ENCODE measurements around the gene HDAC4. TPM values are rescaled to one million over a fixed set of nuclear protein-coding genes. Genes with fewer than 3 reads are reported as not detected.

The HDAC4 gene
- total and polyA plus RNA-seq, 2 of the 8 experiments (the other 6 are each of a cell fraction or from before 2014, with no cell fraction given), result 15.4 to 31.5 TPM

- Histone ChIP-seq H3K9ac (replicated peaks in 1 of 4; ENCODE audit: extremely low read depth in 1 of 4, low read depth in 3 of 4, low read length in 3 of 4) (no peak overlapping the region), H3K18ac (ENCODE audit: extremely low read depth, low read length) (no peak overlapping the region), H3K56ac (replicated peaks; ENCODE audit: insufficient read length, low read depth, low read length) (no peak overlapping the region), H3K4me2 (ENCODE audit: insufficient read depth in 1 of 2, low read depth in 2 of 2, low read length in 2 of 2) (no peak overlapping the region), H3K27me3 (replicated peaks in 1 of 4; ENCODE audit: control insufficient read depth in 3 of 4, extremely low read depth in 1 of 4, insufficient read depth in 3 of 4, low read length in 3 of 4) (no peaks in the 10 kb centered on the region), H3K14ac (ENCODE audit: insufficient read length) (no peak overlapping the region), H2AFZ (ENCODE audit: low read length) (no peak overlapping the region), H3K23ac (ENCODE audit: insufficient read length) (no peak overlapping the region), H4K5ac (ENCODE audit: insufficient read length, low read depth, low read length) (no peak overlapping the region), H3K79me2 (ENCODE audit: control insufficient read depth in 1 of 2, insufficient read depth in 2 of 2, low read length in 2 of 2) (no peaks in the 10 kb centered on the region), H2AK5ac (ENCODE audit: low read depth, low read length) (no peak overlapping the region), H3K9me3 (ENCODE audit: insufficient read depth in 2 of 2, low read depth in 1 of 2, low read length in 1 of 2) (no peaks in the 10 kb centered on the region), H4K20me1 (replicated peaks in 1 of 2; ENCODE audit: control insufficient read depth in 1 of 2, insufficient read depth in 2 of 2, low read length in 2 of 2) (peaks cover 0 to 3% of the 10 kb centered on the region in 2 experiments), H3K4me1 (replicated peaks in 1 of 4; ENCODE audit: control insufficient read depth in 3 of 4, insufficient read depth in 4 of 4, low read length in 3 of 4) (no peaks in the 10 kb centered on the region), H2BK20ac (ENCODE audit: low read length) (no peak overlapping the region), H3K4ac (replicated peaks; ENCODE audit: insufficient read length, low read depth, low read length) (no peak overlapping the region), H2BK5ac (ENCODE audit: low read depth, low read length) (no peak overlapping the region), H2BK120ac (replicated peaks; ENCODE audit: low read depth, low read length) (no peak overlapping the region), H4K8ac (ENCODE audit: extremely low read depth, insufficient read depth, low read length) (no peak overlapping the region), H3K23me2 (ENCODE audit: low read depth, low read length) (no peaks in the 10 kb centered on the region), H2BK12ac (ENCODE audit: low read depth, low read length) (no peak overlapping the region), H2BK15ac (ENCODE audit: low read length) (no peak overlapping the region), H3K36me3 (ENCODE audit: control insufficient read depth in 2 of 4, insufficient read depth in 4 of 4, low read length in 3 of 4) (peaks cover 0 to 8% (median 3%) of the 10 kb centered on the region in 4 experiments; a peak in 4 of 8 replicates), H3K4me3 (ENCODE audit: extremely low read depth in 1 of 4, insufficient read depth in 2 of 4, low read depth in 3 of 4, low read length in 4 of 4) (no peak overlapping the region), H3K79me1 (ENCODE audit: low read depth, low read length) (no peaks in the 10 kb centered on the region), H4K91ac (replicated peaks; ENCODE audit: insufficient read length, low read length) (no peak overlapping the region), H3K27ac (ENCODE audit: low read depth, low read length) (no peak overlapping the region)
- FAIRE-seq (no peak), DNase-seq (ENCODE audit: low read depth in 1 of 2, low spot score in 2 of 2) (no peak)
- WGBS, 2 experiments (ENCODE audit: extremely low coverage in 1 of 2, insufficient coverage in 1 of 2, insufficient read length in 1 of 2, insufficient replicate concordance in 2 of 2, low coverage in 1 of 2, low lambda C conversion rate in 2 of 2, missing lambda C conversion rate in 1 of 2), result 94% methylated on average over 2 of the region's 3 CpGs; no CpG with 5 or more reads in 1 of the 2 experiments
- ChIA-PET POLR2A (ENCODE audit: partially characterized antibody) (interaction anchor here (0.6 kb wide), 1 partner anchor 122 kb away, joined by 3 read pairs; no protein-coding TSS in a partner anchor), CTCF (ENCODE audit: partially characterized antibody) (no interaction called here)
- TF ChIP-seq NRF1 (IDR thresholded peaks at IDR 0.05; ENCODE audit: low read depth, low read length) (no peak), RAD21 (IDR thresholded peaks at IDR 0.05 in 1 of 2, conservative IDR thresholded peaks at IDR 0.05 in 1 of 2; ENCODE audit: low read depth in 2 of 2, low read length in 2 of 2) (no peak), RBBP5 (IDR thresholded peaks at IDR 0.05; ENCODE audit: borderline replicate concordance, low read depth, low read length) (no peak), SP2 (IDR thresholded peaks at IDR 0.05; ENCODE audit: low read length) (no peak), SP4 (IDR thresholded peaks at IDR 0.05; ENCODE audit: low read length) (no peak), SIN3A (conservative IDR thresholded peaks at IDR 0.05 in 1 of 2, IDR thresholded peaks at IDR 0.05 in 1 of 2; ENCODE audit: low read depth in 1 of 2, low read length in 2 of 2) (no peak), HDAC6 (IDR thresholded peaks at IDR 0.05; ENCODE audit: low read depth, low read length) (no peak), MAX (IDR thresholded peaks at IDR 0.05) (no peak), CBX5 (IDR thresholded peaks at IDR 0.05; ENCODE audit: low read depth, low read length) (no peak), CBX8 (IDR thresholded peaks at IDR 0.05; ENCODE audit: borderline replicate concordance, low read depth, low read length) (no peak), ZNF274 (IDR thresholded peaks at IDR 0.05; ENCODE audit: borderline replicate concordance, extremely low read depth, low read length) (no peak)
These were observed 350.6 kb downstream of the HDAC4 start for GRCh38 chr2:239050252-239050649.

Measured in H1 (cell line).